Measurements from ENCODE around the gene FXYD1.

DNA sequence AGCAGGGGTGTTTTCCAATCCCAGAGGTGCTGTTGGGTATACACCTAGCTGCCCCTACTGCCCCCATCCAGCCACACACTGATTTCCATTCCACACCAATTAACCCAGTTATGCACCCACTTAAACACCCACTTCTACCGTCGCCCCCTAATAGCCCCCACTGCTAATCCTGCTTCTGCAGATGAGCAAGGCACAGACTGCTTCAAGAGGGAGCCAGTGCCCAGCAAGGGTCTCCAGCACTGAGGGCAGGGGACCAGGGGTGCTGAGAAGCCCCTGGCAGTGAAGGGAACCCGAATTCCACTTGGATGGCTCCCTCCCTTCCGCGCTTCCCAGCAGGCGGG is 5.6 kb downstream of the FXYD1 start:
- TF ChIP-seq POLR2A (IDR thresholded peaks at IDR 0.05; ENCODE audit: low read length) (no peak), GATA1 (IDR thresholded peaks at IDR 0.05; ENCODE audit: low read depth, low read length) (no peak)
